ENCODE measurements around the gene TMED1. TPM values are rescaled to one million over a fixed set of nuclear protein-coding genes. Genes with fewer than 3 reads are reported as not detected.
"Not testable (repeated sequence)": the region's sequence is repeated elsewhere in the genome, so short reads cannot be mapped to it uniquely, and the experiment has no call there.

TMED1 gene
- total RNA-seq, 4 donors from 2014 or later = 8.9 to 26.2 (median 20.4) TPM

- no peak overlapping the region for H3K27ac ChIP-seq
- no peak for TF ChIP-seq EP300 (IDR thresholded peaks at IDR 0.05)
- no peak for TF ChIP-seq POLR2A (IDR thresholded peaks at IDR 0.05)
- peak in 1 of 2 donors; percentile 53 for TF ChIP-seq CTCF (IDR thresholded peaks at IDR 0.05)
- no peak for TF ChIP-seq POLR2AphosphoS5 (IDR thresholded peaks at IDR 0.05)
- H3K9me3 ChIP-seq = no peaks in the 10 kb centered on the region
- H3K36me3 ChIP-seq = no peaks in the 10 kb centered on the region
- no peak for DNase-seq (ENCODE audit: low spot score in 2 of 2)
- no peaks in the 10 kb centered on the region for H3K27me3 ChIP-seq
- peaks cover 8% of the 10 kb centered on the region for H3K4me1 ChIP-seq
- no peak overlapping the region for H3K4me3 ChIP-seq
- WGBS = 71% methylated on average over 7 of the region's 7 CpGs
Measured at GRCh38 chr19:10861103-10861651, 25.2 kb upstream of the TMED1 start.

GRCh38 chr19:10858204-10858828 is 22.3 kb upstream of the TMED1 start:
- Histone ChIP-seq H3K27me3 (no peaks in the 10 kb centered on the region), H3K36me3 (no peaks in the 10 kb centered on the region), H3K9me3 (no peaks in the 10 kb centered on the region), H3K4me3 (no peak overlapping the region), H3K27ac (no peak overlapping the region), H3K4me1 (no peaks in the 10 kb centered on the region)
- no peak for DNase-seq (ENCODE audit: low spot score in 2 of 2)
- WGBS = 42% methylated on average over 4 of the region's 4 CpGs
- no peak for TF ChIP-seq POLR2A (IDR thresholded peaks at IDR 0.05)
- TF ChIP-seq CTCF (IDR thresholded peaks at IDR 0.05) = peak in 1 of 2 donors; percentile 24

- H3K9me3 ChIP-seq; H3K4me3 ChIP-seq; H3K4me1 ChIP-seq; H3K27me3 ChIP-seq; H3K27ac ChIP-seq; DNase-seq (ENCODE audit: low spot score in 2 of 2); H3K36me3 ChIP-seq: not testable (repeated sequence)
- 93% methylated on average over 1 of the region's 1 CpG for WGBS
Measured at GRCh38 chr19:10856899-10857298, 20.9 kb upstream of the TMED1 start.

GRCh38 chr19:10855879-10856522 is 20.0 kb upstream of the TMED1 start:
- DNase-seq (ENCODE audit: low spot score in 2 of 2) = no peak
- H3K27me3 ChIP-seq = no peaks in the 10 kb centered on the region
- WGBS = 85% methylated on average over 5 of the region's 5 CpGs
- H3K4me3 ChIP-seq = no peak overlapping the region
- no peaks in the 10 kb centered on the region for H3K9me3 ChIP-seq
- no peak overlapping the region for H3K27ac ChIP-seq
- no peaks in the 10 kb centered on the region for H3K4me1 ChIP-seq
- TF ChIP-seq EP300 (IDR thresholded peaks at IDR 0.05) = no peak
- no peak for TF ChIP-seq POLR2AphosphoS5 (IDR thresholded peaks at IDR 0.05)
- peak in 1 of 2 donors; percentile 60 for TF ChIP-seq CTCF (IDR thresholded peaks at IDR 0.05)
- TF ChIP-seq POLR2A (IDR thresholded peaks at IDR 0.05) = no peak
- no peaks in the 10 kb centered on the region for H3K36me3 ChIP-seq

- peaks cover 3% of the 10 kb centered on the region for H3K27me3 ChIP-seq
- H3K4me1 ChIP-seq = no peaks in the 10 kb centered on the region
- TF ChIP-seq EP300 (IDR thresholded peaks at IDR 0.05) (no peak), POLR2A (IDR thresholded peaks at IDR 0.05) (no peak), CTCF (IDR thresholded peaks at IDR 0.05) (no peak), POLR2AphosphoS5 (IDR thresholded peaks at IDR 0.05) (no peak)
- no peak for DNase-seq (ENCODE audit: low spot score in 2 of 2)
- no peak overlapping the region for H3K4me3 ChIP-seq
- no peaks in the 10 kb centered on the region for H3K9me3 ChIP-seq
- H3K36me3 ChIP-seq = no peaks in the 10 kb centered on the region
- 68% methylated on average over 7 of the region's 7 CpGs for WGBS
- H3K27ac ChIP-seq = no peak overlapping the region
Measured at GRCh38 chr19:10854350-10855089, 18.5 kb upstream of the TMED1 start.
